ENCODE measurements around the gene ZCCHC9. TPM values are rescaled to one million over a fixed set of nuclear protein-coding genes. Genes with fewer than 3 reads are reported as not detected.

ZCCHC9 gene
- total RNA-seq, 1 donor from 2014 or later: 8.9 TPM

DNA sequence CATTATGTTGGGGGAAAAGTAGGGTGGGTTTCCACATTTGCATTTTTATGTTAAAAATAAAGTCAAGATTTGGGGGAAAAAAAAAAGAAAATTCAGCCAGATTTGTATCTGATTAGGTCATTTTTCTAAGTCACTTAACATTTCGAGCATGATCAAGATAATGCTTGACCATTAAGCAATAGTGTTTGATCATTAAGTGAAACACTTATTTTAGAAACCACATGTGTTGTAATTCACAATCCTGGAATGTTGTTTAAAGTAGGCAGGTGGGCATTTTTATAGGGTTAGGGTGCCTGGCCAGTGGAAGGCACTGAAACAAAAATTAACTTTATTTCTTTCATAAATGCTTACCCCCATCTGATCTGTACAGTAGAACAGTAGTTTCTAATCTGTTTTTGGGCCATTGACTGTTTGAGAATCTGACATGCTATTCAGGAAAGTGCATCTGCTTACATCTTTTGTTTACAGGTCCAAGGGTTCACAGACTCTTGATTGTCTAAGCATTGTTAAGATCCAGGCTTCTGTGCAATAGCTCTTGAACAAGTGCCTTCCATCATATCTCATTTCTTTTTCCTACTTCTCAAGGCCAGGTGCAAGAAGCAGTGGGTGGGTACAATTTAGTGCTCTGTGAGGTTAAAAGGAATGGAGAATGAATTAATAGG is 9.1 kb downstream of the ZCCHC9 start:
- Histone ChIP-seq H3K4me1 (no peaks in the 10 kb centered on the region), H3K9me3 (replicated peaks) (no peaks in the 10 kb centered on the region), H3K4me3 (no peak overlapping the region), H3K27ac (replicated peaks) (no peak overlapping the region), H3K27me3 (ENCODE audit: low read depth) (no peaks in the 10 kb centered on the region), H3K36me3 (peaks cover 57% of the 10 kb centered on the region)
- no peak for DNase-seq
- intact Hi-C loops (cut with micrococcal nuclease): no loop called here
- no peak for TF ChIP-seq CTCF (IDR thresholded peaks at IDR 0.05; ENCODE audit: borderline replicate concordance)

DNA sequence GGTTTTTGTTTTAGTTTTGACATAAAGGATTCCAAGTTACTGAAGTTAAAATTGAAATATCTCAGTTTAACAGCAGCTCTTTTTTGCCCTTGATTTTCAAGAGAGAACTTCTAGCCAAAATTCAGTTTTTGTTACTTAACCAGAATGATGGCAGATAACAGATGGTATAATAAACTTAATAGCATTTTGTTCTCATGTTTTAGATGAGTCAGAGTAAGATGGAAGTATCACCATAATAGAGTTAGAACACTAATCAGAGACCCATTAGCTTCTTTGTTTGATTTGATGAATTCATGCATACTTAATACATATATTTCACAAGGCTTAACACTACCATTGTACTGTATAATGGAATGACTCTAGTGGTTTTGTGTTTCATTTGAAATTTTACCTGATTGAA is 11.9 kb downstream of the ZCCHC9 start:
- no peaks in the 10 kb centered on the region for H3K27me3 ChIP-seq (ENCODE audit: low read depth)
- no peaks in the 10 kb centered on the region for H3K4me1 ChIP-seq
- H3K36me3 ChIP-seq: peaks cover 57% of the 10 kb centered on the region
- H3K4me3 ChIP-seq: no peak overlapping the region
- intact Hi-C loops (cut with micrococcal nuclease): no loop called here
- no peaks in the 10 kb centered on the region for H3K9me3 ChIP-seq (replicated peaks)
- TF ChIP-seq CTCF (IDR thresholded peaks at IDR 0.05; ENCODE audit: borderline replicate concordance): no peak
- no peak overlapping the region for H3K27ac ChIP-seq (replicated peaks)
- no peak for DNase-seq

- no peaks in the 10 kb centered on the region for H3K9me3 ChIP-seq (replicated peaks)
- H3K36me3 ChIP-seq: peaks cover 56% of the 10 kb centered on the region
- H3K4me3 ChIP-seq: no peak overlapping the region
- no peak for TF ChIP-seq CTCF (IDR thresholded peaks at IDR 0.05; ENCODE audit: borderline replicate concordance)
- no peak overlapping the region for H3K27ac ChIP-seq (replicated peaks)
- H3K4me1 ChIP-seq: no peaks in the 10 kb centered on the region
- no peak for DNase-seq
- no peaks in the 10 kb centered on the region for H3K27me3 ChIP-seq (ENCODE audit: low read depth)
- intact Hi-C loops (cut with micrococcal nuclease): no loop called here
These were observed 12.3 kb downstream of the ZCCHC9 start for GRCh38 chr5:81313686-81314085.

DNA sequence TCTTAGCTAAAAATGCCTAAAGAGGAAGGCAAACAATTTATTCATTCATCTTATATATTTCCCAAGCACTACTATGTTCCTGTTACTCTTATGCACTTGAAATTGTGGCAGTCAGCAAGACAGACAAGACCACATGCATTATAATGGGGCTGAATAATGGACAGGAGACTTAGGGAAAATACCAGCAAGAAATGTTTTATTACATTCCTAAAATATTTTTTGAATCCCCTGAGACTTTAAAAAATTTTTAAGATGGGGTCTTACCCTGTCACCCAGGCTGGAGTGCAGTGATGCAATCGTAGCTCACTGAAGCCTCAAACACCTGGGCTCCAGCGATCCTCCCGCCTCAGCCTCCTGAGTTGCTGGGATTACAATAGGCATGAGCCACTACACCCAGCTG is 13.2 kb downstream of the ZCCHC9 start:
- no peaks in the 10 kb centered on the region for H3K9me3 ChIP-seq (replicated peaks)
- no peaks in the 10 kb centered on the region for H3K4me1 ChIP-seq
- no peak overlapping the region for H3K27ac ChIP-seq (replicated peaks)
- peaks cover 47% of the 10 kb centered on the region for H3K36me3 ChIP-seq
- intact Hi-C loops (cut with micrococcal nuclease): no loop called here
- no peak for TF ChIP-seq CTCF (IDR thresholded peaks at IDR 0.05; ENCODE audit: borderline replicate concordance)
- no peak for DNase-seq
- no peak overlapping the region for H3K4me3 ChIP-seq
- H3K27me3 ChIP-seq (ENCODE audit: low read depth): no peaks in the 10 kb centered on the region

- intact Hi-C loops (cut with micrococcal nuclease): no loop called here
- TF ChIP-seq CTCF (IDR thresholded peaks at IDR 0.05; ENCODE audit: borderline replicate concordance): no peak
These were observed 13.9 kb downstream of the ZCCHC9 start for GRCh38 chr5:81315336-81315735.

More at GRCh38 chr5:81315336-81315735, 13.9 kb downstream of the ZCCHC9 start:
- no peaks in the 10 kb centered on the region for H3K4me1 ChIP-seq
- H3K4me3 ChIP-seq: no peak overlapping the region
- DNase-seq: no peak
- peaks cover 41% of the 10 kb centered on the region for H3K36me3 ChIP-seq
- no peaks in the 10 kb centered on the region for H3K27me3 ChIP-seq (ENCODE audit: low read depth)
- H3K27ac ChIP-seq (replicated peaks): no peak overlapping the region
- H3K9me3 ChIP-seq (replicated peaks): no peaks in the 10 kb centered on the region

Data from left ventricle myocardium inferior (tissue), 1 donor.